ENCODE measurements around the gene ENPP1. TPM values are rescaled to one million over a fixed set of nuclear protein-coding genes. Genes with fewer than 3 reads are reported as not detected.

Gene ENPP1
- total and polyA plus RNA-seq, 2 donors (not counting 3 experiments of a cell fraction or from before 2014, with no cell fraction given): 0.36 to 1.4 TPM

DNA sequence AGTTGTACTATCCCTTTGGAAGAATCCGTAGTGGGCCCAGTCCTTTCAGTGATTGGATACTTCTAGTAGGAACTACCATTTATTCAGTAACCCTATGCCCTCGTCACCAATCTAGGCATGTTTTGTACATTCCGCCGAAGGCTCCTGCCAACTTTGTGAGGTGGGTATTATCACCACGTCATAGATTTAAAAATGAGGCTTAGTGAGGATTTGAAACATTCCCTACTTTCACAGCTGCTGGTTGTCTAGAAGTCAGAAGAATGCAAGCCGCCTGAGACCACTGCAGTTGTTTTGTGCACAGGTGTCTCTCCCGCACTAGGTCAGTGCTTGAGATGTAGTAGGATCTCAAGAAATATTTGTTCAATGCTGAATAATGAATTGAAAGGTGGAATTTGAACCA is 32.6 kb downstream of the ENPP1 start:
- intact Hi-C loops (cut with micrococcal nuclease) (no loop called here), dilution Hi-C loops (cut with MboI; ENCODE audit: extremely low pct_ligation_motif_present, low sequenced_read_pairs) (no loop called here)
- Histone ChIP-seq H2AFZ (ENCODE audit: low read depth, low read length) (no peak overlapping the region), H3K79me2 (ENCODE audit: control insufficient read depth, insufficient read depth, low read length) (no peaks in the 10 kb centered on the region), H4K20me1 (replicated peaks; ENCODE audit: control insufficient read depth, extremely low read depth, insufficient read depth, low read length) (no peaks in the 10 kb centered on the region), H3K4me3 (replicated peaks in 1 of 3; ENCODE audit: insufficient read depth in 1 of 3, low read depth in 1 of 3, low read length in 3 of 3) (no peak overlapping the region), H3K4me2 (ENCODE audit: insufficient read depth, low read length) (no peak overlapping the region), H3K27ac (ENCODE audit: insufficient read depth, low read depth, low read length) (no peak overlapping the region), H3K9me1 (replicated peaks; ENCODE audit: control insufficient read depth, extremely low read depth, insufficient read depth, low read length) (no peaks in the 10 kb centered on the region), H3K4me1 (ENCODE audit: control insufficient read depth, extremely low read depth, insufficient read depth, low read length) (no peaks in the 10 kb centered on the region), H3K9me3 (replicated peaks; ENCODE audit: control insufficient read depth, insufficient read depth, low read length) (no peaks in the 10 kb centered on the region), H3K9ac (replicated peaks; ENCODE audit: extremely low read depth, insufficient read depth, low read length) (no peak overlapping the region), H3K27me3 (ENCODE audit: control insufficient read depth in 2 of 2, insufficient read depth in 2 of 2, low read length in 2 of 2) (peaks cover 0 to 5% of the 10 kb centered on the region in 2 experiments), H3K36me3 (ENCODE audit: control insufficient read depth in 2 of 2, extremely low read depth in 1 of 2, insufficient read depth in 2 of 2, low read length in 2 of 2) (no peaks in the 10 kb centered on the region)
- DNase-seq (ENCODE audit: low read depth, low spot score): no peak
- ChIA-PET POLR2A (no interaction called here), CTCF (interaction anchor here (1.0 to 1.6 kb wide), 2 partner anchors 9 to 440 kb away, joined by 4 to 5 read pairs; no protein-coding TSS in a partner anchor)
- TF ChIP-seq JUN (IDR thresholded peaks at IDR 0.05; ENCODE audit: borderline replicate concordance, insufficient read depth, insufficient read length, low read depth) (no peak), POLR2A (IDR thresholded peaks at IDR 0.05; ENCODE audit: low read depth, low read length) (no peak), POLR2AphosphoS5 (IDR thresholded peaks at IDR 0.05; ENCODE audit: insufficient read depth, low read depth, low read length) (no peak), MYC (IDR thresholded peaks at IDR 0.05; ENCODE audit: low read depth, low read length) (no peak), FOS (IDR thresholded peaks at IDR 0.05; ENCODE audit: borderline replicate concordance, insufficient read depth, low read length) (no peak)
- no peak for FAIRE-seq
- BruUV-seq (replicated peaks): no TSS peak

DNA sequence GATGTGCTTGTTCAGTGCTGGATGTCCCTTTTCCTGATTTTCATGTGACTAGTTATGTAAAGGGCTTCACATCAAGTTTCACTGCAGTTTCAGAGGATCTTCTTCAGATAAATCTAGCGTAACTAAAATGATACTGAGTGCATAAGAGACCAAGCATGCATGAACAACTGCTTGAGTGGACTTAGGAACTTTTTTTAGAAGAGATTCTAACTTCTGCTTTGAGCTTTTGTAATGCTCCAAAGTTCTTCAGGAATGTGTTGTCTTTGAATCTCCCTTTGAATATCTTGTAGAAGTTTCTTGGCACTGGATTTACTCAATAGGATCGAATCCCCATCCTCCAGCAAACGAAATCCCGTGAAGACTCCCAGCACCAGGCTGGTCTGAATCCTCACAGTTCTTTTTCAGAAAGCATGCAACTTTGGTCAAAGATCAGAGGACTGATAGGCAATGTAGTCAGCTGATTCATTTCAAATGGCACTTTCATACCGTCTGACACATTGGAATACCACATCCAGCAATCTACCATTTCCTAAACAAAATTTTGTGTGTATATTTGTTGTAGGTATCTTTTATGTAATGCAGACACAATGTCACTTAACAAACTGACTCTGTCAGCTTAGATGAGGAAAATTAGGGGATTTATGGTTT is 33.2 kb downstream of the ENPP1 start:
- ChIA-PET CTCF (interaction anchor here (0.7 to 1.6 kb wide), 3 partner anchors 8 to 439 kb away, joined by 4 to 5 read pairs (median 4); no protein-coding TSS in a partner anchor), POLR2A (no interaction called here)
- Histone ChIP-seq H3K4me1 (ENCODE audit: control insufficient read depth, extremely low read depth, insufficient read depth, low read length) (no peaks in the 10 kb centered on the region), H3K27ac (ENCODE audit: insufficient read depth, low read depth, low read length) (no peak overlapping the region), H3K4me3 (replicated peaks in 1 of 3; ENCODE audit: insufficient read depth in 1 of 3, low read depth in 1 of 3, low read length in 3 of 3) (no peak overlapping the region), H3K79me2 (ENCODE audit: control insufficient read depth, insufficient read depth, low read length) (no peaks in the 10 kb centered on the region), H3K36me3 (ENCODE audit: control insufficient read depth in 2 of 2, extremely low read depth in 1 of 2, insufficient read depth in 2 of 2, low read length in 2 of 2) (no peaks in the 10 kb centered on the region), H3K9me3 (replicated peaks; ENCODE audit: control insufficient read depth, insufficient read depth, low read length) (no peaks in the 10 kb centered on the region), H3K27me3 (ENCODE audit: control insufficient read depth in 2 of 2, insufficient read depth in 2 of 2, low read length in 2 of 2) (peaks cover 0 to 5% of the 10 kb centered on the region in 2 experiments), H2AFZ (ENCODE audit: low read depth, low read length) (no peak overlapping the region), H3K4me2 (ENCODE audit: insufficient read depth, low read length) (no peak overlapping the region), H3K9me1 (replicated peaks; ENCODE audit: control insufficient read depth, extremely low read depth, insufficient read depth, low read length) (no peaks in the 10 kb centered on the region), H3K9ac (replicated peaks; ENCODE audit: extremely low read depth, insufficient read depth, low read length) (no peak overlapping the region), H4K20me1 (replicated peaks; ENCODE audit: control insufficient read depth, extremely low read depth, insufficient read depth, low read length) (no peaks in the 10 kb centered on the region)
- no peak for FAIRE-seq
- no peak for DNase-seq (ENCODE audit: low read depth, low spot score)
- BruUV-seq (replicated peaks): no TSS peak
- dilution Hi-C loops (cut with MboI; ENCODE audit: extremely low pct_ligation_motif_present, low sequenced_read_pairs): no loop called here
- TF ChIP-seq, protein P1, sequence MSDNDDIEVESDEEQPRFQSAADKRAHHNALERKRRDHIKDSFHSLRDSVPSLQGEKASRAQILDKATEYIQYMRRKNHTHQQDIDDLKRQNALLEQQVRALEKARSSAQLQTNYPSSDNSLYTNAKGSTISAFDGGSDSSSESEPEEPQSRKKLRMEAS (IDR thresholded peaks at IDR 0.05; ENCODE audit: insufficient read depth, insufficient read length): no peak
- TF ChIP-seq EZH2 (IDR thresholded peaks at IDR 0.05; ENCODE audit: borderline replicate concordance, low read depth, low read length, severe bottlenecking) (no peak), JUN (IDR thresholded peaks at IDR 0.05; ENCODE audit: borderline replicate concordance, insufficient read depth, insufficient read length, low read depth) (no peak), POLR2AphosphoS5 (IDR thresholded peaks at IDR 0.05; ENCODE audit: insufficient read depth, low read depth, low read length) (no peak), MYC (IDR thresholded peaks at IDR 0.05; ENCODE audit: low read depth, low read length) (no peak), FOS (IDR thresholded peaks at IDR 0.05; ENCODE audit: borderline replicate concordance, insufficient read depth, low read length) (no peak), POLR2A (IDR thresholded peaks at IDR 0.05; ENCODE audit: low read depth, low read length) (no peak), GATA2 (IDR thresholded peaks at IDR 0.05; ENCODE audit: insufficient read depth, insufficient read length, low read depth, low read length) (no peak)
- TF ChIP-seq, protein P2, sequence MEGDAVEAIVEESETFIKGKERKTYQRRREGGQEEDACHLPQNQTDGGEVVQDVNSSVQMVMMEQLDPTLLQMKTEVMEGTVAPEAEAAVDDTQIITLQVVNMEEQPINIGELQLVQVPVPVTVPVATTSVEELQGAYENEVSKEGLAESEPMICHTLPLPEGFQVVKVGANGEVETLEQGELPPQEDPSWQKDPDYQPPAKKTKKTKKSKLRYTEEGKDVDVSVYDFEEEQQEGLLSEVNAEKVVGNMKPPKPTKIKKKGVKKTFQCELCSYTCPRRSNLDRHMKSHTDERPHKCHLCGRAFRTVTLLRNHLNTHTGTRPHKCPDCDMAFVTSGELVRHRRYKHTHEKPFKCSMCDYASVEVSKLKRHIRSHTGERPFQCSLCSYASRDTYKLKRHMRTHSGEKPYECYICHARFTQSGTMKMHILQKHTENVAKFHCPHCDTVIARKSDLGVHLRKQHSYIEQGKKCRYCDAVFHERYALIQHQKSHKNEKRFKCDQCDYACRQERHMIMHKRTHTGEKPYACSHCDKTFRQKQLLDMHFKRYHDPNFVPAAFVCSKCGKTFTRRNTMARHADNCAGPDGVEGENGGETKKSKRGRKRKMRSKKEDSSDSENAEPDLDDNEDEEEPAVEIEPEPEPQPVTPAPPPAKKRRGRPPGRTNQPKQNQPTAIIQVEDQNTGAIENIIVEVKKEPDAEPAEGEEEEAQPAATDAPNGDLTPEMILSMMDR (IDR thresholded peaks at IDR 0.05; ENCODE audit: extremely low read depth in 1 of 2, insufficient read depth in 1 of 2, low read depth in 1 of 2, low read length in 2 of 2): no peak
- intact Hi-C loops (cut with micrococcal nuclease): no loop called here
